NB4 (cell line): ENCODE measurements around the gene ARL13A.

Experiments used
- CTCF ChIP-seq: IDR thresholded peaks from one replicate; pipeline ENCODE4 v1.5.1; 2012; ENCODE audit warnings: low read depth, low read length
- POLR2A ChIP-seq: IDR thresholded peaks from 2 replicates; pipeline ENCODE4 v1.6.1; 2011; ENCODE audit warnings: mild to moderate bottlenecking; ENCODE audit not compliant: insufficient read length; ENCODE audit errors: extremely low read depth

- no peak for TF ChIP-seq POLR2A
- no peak for TF ChIP-seq CTCF
These were observed 26.0 kb downstream of the ARL13A start for GRCh38 chrX:100995469-100995868.
